ENCODE measurements around the gene NEIL3.

- TF ChIP-seq CTCF (conservative IDR thresholded peaks at IDR 0.05), result no peak
- TF ChIP-seq ZFX (IDR thresholded peaks at IDR 0.05), result no peak
Observed at GRCh38 chr4:177293208-177294033, 16.3 kb upstream of the NEIL3 start.
